HEK293 (cell line): Measurements from ENCODE around the gene TNIK.

Source experiments
- CTCF ChIA-PET: fragments of 350-600 bp; formaldehyde crosslinking; extraction: SDS; loops from one replicate; lab custom pipeline; 2021; ENCODE audit warnings: antibody characterized with exemption; lab: Yijun Ruan, JAX
- POLR2A ChIA-PET: fragments of 300-600 bp; formaldehyde crosslinking; extraction: SDS; loops from one replicate; lab custom pipeline; 2020; ENCODE audit warnings: antibody characterized with exemption, inconsistent platforms; lab: Yijun Ruan, JAX
- H3K27ac ChIP-seq: fragments of 200-500 bp; sonication (Bioruptor generic); 2 replicates; pipeline ENCODE4 v1.5.1; 2014; ENCODE audit warnings: low read depth, low read length, control low read depth, inconsistent platforms; ENCODE audit errors: extremely low read depth
- H3K36me3 ChIP-seq, 2 experiments: fragments of 200-500 bp in 1 of 2; sonication (Bioruptor generic) in 1 of 2; 1 replicate in 1 of 2; 2 replicates in 1 of 2; pipeline ENCODE4 v1.5.1; 2014 to 2017; ENCODE audit warnings: inconsistent platforms in 2 of 2, low read length in 2 of 2; ENCODE audit not compliant: control insufficient read depth in 2 of 2, insufficient read depth in 1 of 2
- H3K4me1 ChIP-seq: fragments of 200-500 bp; sonication (Bioruptor generic); 2 replicates; pipeline ENCODE4 v1.5.1; 2014; ENCODE audit warnings: mild to moderate bottlenecking, low read length, inconsistent platforms; ENCODE audit not compliant: control insufficient read depth, insufficient read depth
- H3K4me3 ChIP-seq: 2 replicates; pipeline ENCODE4 v1.5.1; 2011; ENCODE audit warnings: low read depth, mild to moderate bottlenecking, control low read depth, low read length, moderate library complexity
- H3K9me3 ChIP-seq: fragments of 200-500 bp; sonication (Bioruptor generic); 2 replicates; pipeline ENCODE4 v1.5.1; 2014; ENCODE audit warnings: low read depth, low read length, inconsistent platforms; ENCODE audit not compliant: control insufficient read depth, insufficient read depth
- HOXA7 ChIP-seq: sonication (generic); formaldehyde crosslinking; IDR thresholded peaks from 2 replicates; pipeline ENCODE4 v1.8.1; 2022; ENCODE audit warnings: missing genetic modification reagents, borderline replicate concordance
- MYNN ChIP-seq: fragments of 450-650 bp; formaldehyde crosslinking; IDR thresholded peaks from 2 replicates; pipeline ENCODE4 v1.5.1; 2016; ENCODE audit warnings: missing biosample characterization, missing genetic modification characterization, borderline replicate concordance
- MZF1 ChIP-seq: fragments of 450-650 bp; formaldehyde crosslinking; IDR thresholded peaks from 2 replicates; pipeline ENCODE4 v1.5.1; 2017; ENCODE audit warnings: missing biosample characterization, missing genetic modification characterization, borderline replicate concordance
- SP7 ChIP-seq: fragments of 450-650 bp; formaldehyde crosslinking; IDR thresholded peaks from 2 replicates; pipeline ENCODE4 v1.5.1; 2016; ENCODE audit warnings: missing biosample characterization, missing genetic modification characterization
- TCF7L2 ChIP-seq: IDR thresholded peaks from 2 replicates; pipeline ENCODE4 v1.6.1; 2011; ENCODE audit warnings: low read depth, mild to moderate bottlenecking, inconsistent platforms, low read length, moderate library complexity, borderline replicate concordance
- ZBTB1 ChIP-seq: fragments of 450-650 bp; formaldehyde crosslinking; IDR thresholded peaks from 2 replicates; pipeline ENCODE4 v1.5.1; 2016; ENCODE audit warnings: missing biosample characterization, missing genetic modification characterization
- ZFHX2 ChIP-seq: fragments of 450-650 bp; formaldehyde crosslinking; conservative IDR thresholded peaks from 2 replicates; pipeline ENCODE4 v1.5.1; 2016; ENCODE audit warnings: missing biosample characterization, missing genetic modification characterization
- ZNF121 ChIP-seq: fragments of 450-650 bp; formaldehyde crosslinking; IDR thresholded peaks from 2 replicates; pipeline ENCODE4 v1.5.1; 2016; ENCODE audit warnings: missing biosample characterization, missing genetic modification characterization
- ZNF132 ChIP-seq: fragments of 450-650 bp; formaldehyde crosslinking; IDR thresholded peaks from 2 replicates; pipeline ENCODE4 v1.5.1; 2017; ENCODE audit warnings: missing biosample characterization, missing genetic modification characterization, borderline replicate concordance
- ZNF133 ChIP-seq: fragments of 450-650 bp; formaldehyde crosslinking; IDR thresholded peaks from 2 replicates; pipeline ENCODE4 v1.5.1; 2016; ENCODE audit warnings: missing biosample characterization, missing genetic modification characterization
- ZNF138 ChIP-seq: fragments of 450-650 bp; formaldehyde crosslinking; IDR thresholded peaks from 2 replicates; pipeline ENCODE4 v1.5.1; 2016; ENCODE audit warnings: missing biosample characterization, missing genetic modification characterization, borderline replicate concordance
- ZNF184 ChIP-seq: fragments of 450-650 bp; IDR thresholded peaks from 2 replicates; pipeline ENCODE4 v1.5.1; 2018; ENCODE audit warnings: missing biosample characterization, mild to moderate bottlenecking, missing genetic modification characterization
- ZNF239 ChIP-seq: fragments of 450-650 bp; formaldehyde crosslinking; IDR thresholded peaks from 2 replicates; pipeline ENCODE4 v1.5.1; 2016; ENCODE audit warnings: missing biosample characterization, missing genetic modification characterization
- ZNF274 ChIP-seq, 2 experiments: fragments of 200-500 bp in 1 of 2; fragments of 450-650 bp in 1 of 2; sonication (Bioruptor generic) in 1 of 2; formaldehyde crosslinking in 1 of 2; IDR thresholded peaks; 2 replicates each; pipeline versions ENCODE4 v1.5.1 to v1.6.1; 2014 to 2016; ENCODE audit warnings: borderline replicate concordance in 1 of 2, inconsistent platforms in 1 of 2, low read length in 1 of 2, missing biosample characterization in 1 of 2, missing genetic modification characterization in 1 of 2
- ZNF324 ChIP-seq: fragments of 450-650 bp; formaldehyde crosslinking; IDR thresholded peaks from 2 replicates; pipeline ENCODE4 v1.5.1; 2016; ENCODE audit warnings: missing biosample characterization, missing genetic modification characterization
- ZNF350 ChIP-seq: fragments of 450-650 bp; formaldehyde crosslinking; IDR thresholded peaks from 2 replicates; pipeline ENCODE4 v1.5.0; 2017; ENCODE audit warnings: missing biosample characterization, mild to moderate bottlenecking, missing genetic modification characterization
- ZNF473 ChIP-seq: fragments of 450-650 bp; formaldehyde crosslinking; IDR thresholded peaks from 2 replicates; pipeline ENCODE4 v1.5.1; 2017; ENCODE audit warnings: missing biosample characterization, missing genetic modification characterization
- ZNF529 ChIP-seq: fragments of 450-650 bp; formaldehyde crosslinking; IDR thresholded peaks from 2 replicates; pipeline ENCODE4 v1.5.1; 2017; ENCODE audit warnings: missing genetic modification characterization, missing biosample characterization; ENCODE audit not compliant: insufficient replicate concordance
- ZNF560 ChIP-seq: fragments of 450-650 bp; formaldehyde crosslinking; IDR thresholded peaks from 2 replicates; pipeline ENCODE4 v1.5.1; 2017; ENCODE audit warnings: missing biosample characterization, missing genetic modification characterization, borderline replicate concordance
- ZNF571 ChIP-seq: fragments of 450-650 bp; formaldehyde crosslinking; IDR thresholded peaks from 2 replicates; pipeline ENCODE4 v1.5.0; 2017; ENCODE audit warnings: missing biosample characterization, missing genetic modification characterization
- ZNF610 ChIP-seq: fragments of 450-650 bp; formaldehyde crosslinking; IDR thresholded peaks from 2 replicates; pipeline ENCODE4 v1.5.1; 2016; ENCODE audit warnings: missing biosample characterization, missing genetic modification characterization, borderline replicate concordance
- ZNF776 ChIP-seq: fragments of 450-650 bp; formaldehyde crosslinking; IDR thresholded peaks from 2 replicates; pipeline ENCODE4 v1.5.0; 2017; ENCODE audit warnings: missing biosample characterization, missing genetic modification characterization, borderline replicate concordance
- ZNF791 ChIP-seq: fragments of 450-650 bp; formaldehyde crosslinking; IDR thresholded peaks from 2 replicates; pipeline ENCODE4 v1.5.1; 2016; ENCODE audit warnings: missing biosample characterization, missing genetic modification characterization
- ZXDB ChIP-seq: fragments of 450-650 bp; formaldehyde crosslinking; IDR thresholded peaks from 2 replicates; pipeline ENCODE4 v1.5.1; 2016; ENCODE audit warnings: missing biosample characterization, missing genetic modification characterization
- TF ChIP-seq, protein P1 (sequence below): fragments of 450-650 bp; formaldehyde crosslinking; IDR thresholded peaks from 2 replicates; pipeline ENCODE4 v1.5.1; 2016; ENCODE audit warnings: missing biosample characterization, missing genetic modification characterization
- TF ChIP-seq, protein P2 (sequence below): fragments of 450-650 bp; formaldehyde crosslinking; optimal IDR thresholded peaks from 2 replicates; pipeline ENCODE3; 2016; ENCODE audit warnings: missing biosample characterization, mild to moderate bottlenecking, missing genetic modification characterization
- TF ChIP-seq, protein P3 (sequence below): fragments of 450-650 bp; formaldehyde crosslinking; IDR thresholded peaks from 2 replicates; pipeline ENCODE4 v1.5.1; 2016; ENCODE audit warnings: missing biosample characterization, missing genetic modification characterization
- TF ChIP-seq, protein P4 (sequence below): fragments of 450-650 bp; formaldehyde crosslinking; IDR thresholded peaks from 2 replicates; pipeline ENCODE4 v1.5.1; 2016; ENCODE audit warnings: missing biosample characterization, missing genetic modification characterization

TNIK gene

DNA sequence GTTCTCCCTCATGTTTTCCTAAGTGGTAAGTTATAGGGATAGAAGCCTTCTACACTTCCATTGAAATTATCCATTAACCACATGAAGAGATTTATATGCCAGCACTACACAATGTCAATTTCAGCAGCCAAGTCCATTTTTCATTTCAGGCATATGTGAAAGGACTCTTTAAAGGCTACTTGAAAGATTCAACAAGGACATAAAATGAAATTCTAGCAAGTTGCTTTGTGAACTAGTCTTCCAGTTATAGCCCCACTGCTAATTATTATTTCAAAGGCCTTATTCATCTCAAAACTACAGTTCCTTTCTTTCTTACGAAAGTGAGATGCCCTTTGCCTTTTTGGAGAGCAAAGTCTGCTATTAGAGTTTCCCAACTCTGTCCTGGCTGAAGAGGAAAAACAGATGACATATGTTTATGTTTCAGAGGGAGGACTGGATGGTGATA lies 367.7 kb downstream of the TNIK start:
- no peak overlapping the region for H3K27ac ChIP-seq
- no peaks in the 10 kb centered on the region for H3K36me3 ChIP-seq
- H3K9me3 ChIP-seq, result no peaks in the 10 kb centered on the region
- no peaks in the 10 kb centered on the region for H3K4me1 ChIP-seq
- CTCF ChIA-PET, result no interaction called here
- H3K4me3 ChIP-seq, result no peak overlapping the region
- TF ChIP-seq ZNF138 (tag by site-specific recombination) (no peak), ZNF239 (tag by site-specific recombination) (no peak), ZNF529 (tag by site-specific recombination) (no peak), ZNF776 (tag by site-specific recombination) (no peak), ZNF560 (tag by site-specific recombination) (no peak), ZFHX2 (tag by site-specific recombination) (no peak), ZNF324 (tag by site-specific recombination) (no peak), ZNF274 (IDR thresholded peaks at IDR 0.05; ENCODE audit: low read length) (no peak), ZNF274 (tag by site-specific recombination; IDR thresholded peaks at IDR 0.05; ENCODE audit: borderline replicate concordance) (no peak), HOXA7 (no peak), ZXDB (no peak)
- TF ChIP-seq, protein P1, sequence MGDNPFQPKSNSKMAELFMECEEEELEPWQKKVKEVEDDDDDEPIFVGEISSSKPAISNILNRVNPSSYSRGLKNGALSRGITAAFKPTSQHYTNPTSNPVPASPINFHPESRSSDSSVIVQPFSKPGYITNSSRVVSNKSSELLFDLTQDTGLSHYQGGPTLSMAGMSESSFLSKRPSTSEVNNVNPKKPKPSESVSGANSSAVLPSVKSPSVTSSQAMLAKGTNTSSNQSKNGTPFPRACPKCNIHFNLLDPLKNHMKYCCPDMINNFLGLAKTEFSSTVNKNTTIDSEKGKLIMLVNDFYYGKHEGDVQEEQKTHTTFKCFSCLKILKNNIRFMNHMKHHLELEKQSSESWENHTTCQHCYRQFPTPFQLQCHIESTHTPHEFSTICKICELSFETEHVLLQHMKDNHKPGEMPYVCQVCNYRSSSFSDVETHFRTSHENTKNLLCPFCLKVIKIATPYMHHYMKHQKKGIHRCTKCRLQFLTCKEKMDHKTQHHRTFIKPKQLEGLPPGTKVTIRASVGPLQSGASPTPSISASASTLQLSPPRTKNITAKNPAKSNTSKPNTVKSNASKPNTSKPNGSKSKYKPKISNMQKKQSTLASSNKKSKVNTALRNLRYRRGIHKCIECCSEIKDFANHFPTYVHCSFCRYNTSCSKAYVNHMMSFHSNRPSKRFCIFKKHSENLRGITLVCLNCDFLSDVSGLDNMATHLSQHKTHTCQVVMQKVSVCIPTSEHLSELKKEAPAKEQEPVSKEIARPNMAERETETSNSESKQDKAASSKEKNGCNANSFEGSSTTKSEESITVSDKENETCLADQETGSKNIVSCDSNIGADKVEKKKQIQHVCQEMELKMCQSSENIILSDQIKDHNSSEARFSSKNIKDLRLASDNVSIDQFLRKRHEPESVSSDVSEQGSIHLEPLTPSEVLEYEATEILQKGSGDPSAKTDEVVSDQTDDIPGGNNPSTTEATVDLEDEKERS (tag by site-specific recombination), result no peak
- POLR2A ChIA-PET, result no interaction called here

DNA sequence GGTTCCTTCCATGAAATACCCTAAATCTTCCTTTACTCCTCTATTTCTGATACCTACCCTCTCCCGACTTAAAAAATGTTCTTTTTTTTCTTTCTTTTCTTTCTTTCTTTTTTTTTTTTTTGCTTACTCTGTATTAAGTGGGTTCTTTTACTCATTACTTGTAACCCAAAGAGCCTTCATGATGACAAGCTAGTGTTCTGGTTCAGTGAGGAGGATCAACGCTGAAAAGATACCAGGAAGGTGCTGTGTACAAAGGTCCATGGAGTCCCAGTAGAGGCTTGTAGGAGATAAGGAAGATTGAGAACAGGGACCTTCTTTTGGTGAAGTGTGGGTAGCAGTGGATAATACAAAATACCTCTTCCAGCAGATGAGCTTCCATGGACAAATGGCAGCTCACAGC lies 369.9 kb downstream of the TNIK start:
- ChIA-PET POLR2A (no interaction called here), CTCF (interaction anchor here (1.5 kb wide), 1 partner anchor 41 kb away, joined by 4 read pairs; no protein-coding TSS in a partner anchor)
- Histone ChIP-seq H3K9me3 (no peaks in the 10 kb centered on the region), H3K27ac (no peak overlapping the region), H3K36me3 (peaks cover 0 to 5% of the 10 kb centered on the region in 2 experiments; a peak in 1 of 3 replicates), H3K4me3 (no peak overlapping the region), H3K4me1 (no peaks in the 10 kb centered on the region)
- TF ChIP-seq MYNN (no peak), TCF7L2 (no peak), ZNF791 (tag by site-specific recombination) (no peak), MZF1 (tag by site-specific recombination) (no peak), ZBTB1 (tag by site-specific recombination) (no peak), ZNF121 (tag by site-specific recombination) (no peak), ZNF324 (tag by site-specific recombination) (no peak), ZNF133 (tag by site-specific recombination) (no peak), ZNF184 (no peak), ZNF132 (no peak), ZNF610 (tag by site-specific recombination) (no peak), ZNF350 (tag by site-specific recombination) (no peak), ZNF571 (tag by site-specific recombination) (no peak), ZNF473 (tag by site-specific recombination) (no peak), SP7 (tag by site-specific recombination) (no peak)
- TF ChIP-seq, protein P2, sequence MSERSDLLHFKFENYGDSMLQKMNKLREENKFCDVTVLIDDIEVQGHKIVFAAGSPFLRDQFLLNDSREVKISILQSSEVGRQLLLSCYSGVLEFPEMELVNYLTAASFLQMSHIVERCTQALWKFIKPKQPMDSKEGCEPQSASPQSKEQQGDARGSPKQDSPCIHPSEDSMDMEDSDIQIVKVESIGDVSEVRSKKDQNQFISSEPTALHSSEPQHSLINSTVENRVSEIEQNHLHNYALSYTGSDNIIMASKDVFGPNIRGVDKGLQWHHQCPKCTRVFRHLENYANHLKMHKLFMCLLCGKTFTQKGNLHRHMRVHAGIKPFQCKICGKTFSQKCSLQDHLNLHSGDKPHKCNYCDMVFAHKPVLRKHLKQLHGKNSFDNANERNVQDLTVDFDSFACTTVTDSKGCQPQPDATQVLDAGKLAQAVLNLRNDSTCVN (tag by site-specific recombination), result no peak
- TF ChIP-seq, protein P3, sequence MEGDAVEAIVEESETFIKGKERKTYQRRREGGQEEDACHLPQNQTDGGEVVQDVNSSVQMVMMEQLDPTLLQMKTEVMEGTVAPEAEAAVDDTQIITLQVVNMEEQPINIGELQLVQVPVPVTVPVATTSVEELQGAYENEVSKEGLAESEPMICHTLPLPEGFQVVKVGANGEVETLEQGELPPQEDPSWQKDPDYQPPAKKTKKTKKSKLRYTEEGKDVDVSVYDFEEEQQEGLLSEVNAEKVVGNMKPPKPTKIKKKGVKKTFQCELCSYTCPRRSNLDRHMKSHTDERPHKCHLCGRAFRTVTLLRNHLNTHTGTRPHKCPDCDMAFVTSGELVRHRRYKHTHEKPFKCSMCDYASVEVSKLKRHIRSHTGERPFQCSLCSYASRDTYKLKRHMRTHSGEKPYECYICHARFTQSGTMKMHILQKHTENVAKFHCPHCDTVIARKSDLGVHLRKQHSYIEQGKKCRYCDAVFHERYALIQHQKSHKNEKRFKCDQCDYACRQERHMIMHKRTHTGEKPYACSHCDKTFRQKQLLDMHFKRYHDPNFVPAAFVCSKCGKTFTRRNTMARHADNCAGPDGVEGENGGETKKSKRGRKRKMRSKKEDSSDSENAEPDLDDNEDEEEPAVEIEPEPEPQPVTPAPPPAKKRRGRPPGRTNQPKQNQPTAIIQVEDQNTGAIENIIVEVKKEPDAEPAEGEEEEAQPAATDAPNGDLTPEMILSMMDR (tag by site-specific recombination), result no peak
- TF ChIP-seq, protein P4, sequence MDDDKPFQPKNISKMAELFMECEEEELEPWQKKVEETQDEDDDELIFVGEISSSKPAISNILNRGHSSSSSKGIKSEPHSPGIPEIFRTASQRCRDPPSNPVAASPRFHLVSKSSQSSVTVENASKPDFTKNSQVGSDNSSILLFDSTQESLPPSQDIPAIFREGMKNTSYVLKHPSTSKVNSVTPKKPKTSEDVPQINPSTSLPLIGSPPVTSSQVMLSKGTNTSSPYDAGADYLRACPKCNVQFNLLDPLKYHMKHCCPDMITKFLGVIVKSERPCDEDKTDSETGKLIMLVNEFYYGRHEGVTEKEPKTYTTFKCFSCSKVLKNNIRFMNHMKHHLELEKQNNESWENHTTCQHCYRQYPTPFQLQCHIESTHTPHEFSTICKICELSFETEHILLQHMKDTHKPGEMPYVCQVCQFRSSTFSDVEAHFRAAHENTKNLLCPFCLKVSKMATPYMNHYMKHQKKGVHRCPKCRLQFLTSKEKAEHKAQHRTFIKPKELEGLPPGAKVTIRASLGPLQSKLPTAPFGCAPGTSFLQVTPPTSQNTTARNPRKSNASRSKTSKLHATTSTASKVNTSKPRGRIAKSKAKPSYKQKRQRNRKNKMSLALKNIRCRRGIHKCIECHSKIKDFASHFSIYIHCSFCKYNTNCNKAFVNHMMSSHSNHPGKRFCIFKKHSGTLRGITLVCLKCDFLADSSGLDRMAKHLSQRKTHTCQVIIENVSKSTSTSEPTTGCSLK (tag by site-specific recombination), result no peak
